Upper lobe of right lung (tissue), 1 donor: Measurements from ENCODE around the gene B3GNT2. TPM values are rescaled to one million over a fixed set of nuclear protein-coding genes. Genes with fewer than 3 reads are reported as not detected.
"Not testable (repeated sequence)": the region's sequence is repeated elsewhere in the genome, so short reads cannot be mapped to it uniquely, and the experiment has no call there.

ENCODE experiments used
- ATAC-seq: fragments of 200-7000 bp; cut with Tn5 transposase; one replicate; pipeline ENCODE4 v1.9.1; 2020; ENCODE audit warnings: mild to moderate bottlenecking, moderate library complexity
- DNase-seq: peaks from one replicate; pipeline ENCODE4 v3.0.0-alpha.2; 2020
- H3K27ac ChIP-seq: fragments of 200-600 bp; one replicate; pipeline ENCODE4 v1.8.0; 2022
- H3K27me3 ChIP-seq: fragments of 200-600 bp; one replicate; pipeline ENCODE4 v1.8.0; 2022; ENCODE audit warnings: mild to moderate bottlenecking
- H3K36me3 ChIP-seq: fragments of 200-600 bp; one replicate; pipeline ENCODE4 v1.8.0; 2022
- H3K4me1 ChIP-seq: fragments of 200-600 bp; one replicate; pipeline ENCODE4 v1.8.0; 2022
- H3K4me3 ChIP-seq: fragments of 200-600 bp; one replicate; pipeline ENCODE4 v1.8.0; 2022; ENCODE audit warnings: mild to moderate bottlenecking
- H3K9me3 ChIP-seq: fragments of 200-600 bp; one replicate; pipeline ENCODE4 v1.8.0; 2022
- intact Hi-C: fragments of 100-400 bp; cut with DNase I; formaldehyde crosslinking; loops from one replicate; pipeline ENCODE4 v1.11.0; 2022
- total RNA-seq: library from RNA; stranded (reverse); fragmentation: NEBNext Ultra II Directional; extraction: Animal tissue kit (Norgen Biotek cat#: 25700); gene quantifications from one replicate; pipeline ENCODE4 v1.2.1, GENCODE V29; 2021
- TF ChIP-seq, protein P1 (sequence below): fragments of 200-600 bp; IDR thresholded peaks from one replicate; pipeline ENCODE4 v1.8.0; 2022; ENCODE audit warnings: antibody characterized with exemption
- donor health status: DM: no; HTN: yes; CAD: no; lungs with severe emphysema.

Gene B3GNT2
- total RNA-seq, 1 donor from 2014 or later, result 38.6 TPM

DNA sequence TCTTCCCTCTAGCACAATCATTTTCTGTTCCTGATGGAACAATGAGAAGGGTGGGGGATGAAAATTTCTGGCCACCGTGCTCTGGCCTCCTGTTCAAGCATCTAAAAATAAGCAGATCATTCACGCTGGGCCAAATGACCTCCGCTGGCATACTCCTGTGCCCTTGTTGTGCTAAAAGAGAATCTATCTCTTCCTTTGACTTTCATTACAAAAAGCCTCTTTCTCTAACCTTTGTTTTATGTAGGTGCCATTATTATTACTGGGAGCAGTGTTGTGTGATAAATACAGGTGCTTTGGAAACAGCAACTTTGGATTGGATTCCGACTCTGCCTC, 44.6 kb upstream of the B3GNT2 start:
- peaks cover 6% of the 10 kb centered on the region for H3K9me3 ChIP-seq
- TF ChIP-seq, protein P1, sequence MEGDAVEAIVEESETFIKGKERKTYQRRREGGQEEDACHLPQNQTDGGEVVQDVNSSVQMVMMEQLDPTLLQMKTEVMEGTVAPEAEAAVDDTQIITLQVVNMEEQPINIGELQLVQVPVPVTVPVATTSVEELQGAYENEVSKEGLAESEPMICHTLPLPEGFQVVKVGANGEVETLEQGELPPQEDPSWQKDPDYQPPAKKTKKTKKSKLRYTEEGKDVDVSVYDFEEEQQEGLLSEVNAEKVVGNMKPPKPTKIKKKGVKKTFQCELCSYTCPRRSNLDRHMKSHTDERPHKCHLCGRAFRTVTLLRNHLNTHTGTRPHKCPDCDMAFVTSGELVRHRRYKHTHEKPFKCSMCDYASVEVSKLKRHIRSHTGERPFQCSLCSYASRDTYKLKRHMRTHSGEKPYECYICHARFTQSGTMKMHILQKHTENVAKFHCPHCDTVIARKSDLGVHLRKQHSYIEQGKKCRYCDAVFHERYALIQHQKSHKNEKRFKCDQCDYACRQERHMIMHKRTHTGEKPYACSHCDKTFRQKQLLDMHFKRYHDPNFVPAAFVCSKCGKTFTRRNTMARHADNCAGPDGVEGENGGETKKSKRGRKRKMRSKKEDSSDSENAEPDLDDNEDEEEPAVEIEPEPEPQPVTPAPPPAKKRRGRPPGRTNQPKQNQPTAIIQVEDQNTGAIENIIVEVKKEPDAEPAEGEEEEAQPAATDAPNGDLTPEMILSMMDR, result no peak
- no peaks in the 10 kb centered on the region for H3K27me3 ChIP-seq
- intact Hi-C loops, result no loop called here
- no peak overlapping the region for H3K4me3 ChIP-seq
- no peaks in the 10 kb centered on the region for H3K36me3 ChIP-seq
- no peak overlapping the region for H3K27ac ChIP-seq
- H3K4me1 ChIP-seq, result no peaks in the 10 kb centered on the region
- no peak for ATAC-seq
- DNase-seq, result no peak

DNA sequence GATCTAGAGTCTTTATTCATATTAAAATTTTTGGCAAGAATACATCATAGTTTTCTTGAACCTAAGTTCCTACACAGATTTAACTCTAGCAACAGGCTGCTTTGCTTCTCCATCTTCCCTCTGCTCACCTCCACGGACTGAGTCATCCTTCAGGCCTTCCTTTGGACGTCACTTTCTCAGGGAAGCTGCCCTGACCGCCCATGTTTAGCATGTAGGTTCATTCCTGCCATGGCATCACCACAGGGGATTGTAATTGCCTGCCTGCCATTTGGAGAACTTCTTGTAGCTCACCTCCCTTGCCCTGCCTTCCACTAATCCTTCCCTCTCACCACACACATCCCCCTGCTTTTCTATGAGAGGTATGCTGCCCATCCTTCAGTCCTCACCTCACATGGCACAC, 43.9 kb upstream of the B3GNT2 start:
- no peak overlapping the region for H3K4me3 ChIP-seq
- no peak for ATAC-seq
- H3K36me3 ChIP-seq, result no peaks in the 10 kb centered on the region
- TF ChIP-seq, protein P1, result no peak
- no peak overlapping the region for H3K27ac ChIP-seq
- intact Hi-C loops, result no loop called here
- DNase-seq, result no peak
- H3K9me3 ChIP-seq, result peaks cover 6% of the 10 kb centered on the region
- no peaks in the 10 kb centered on the region for H3K27me3 ChIP-seq
- no peaks in the 10 kb centered on the region for H3K4me1 ChIP-seq

DNA sequence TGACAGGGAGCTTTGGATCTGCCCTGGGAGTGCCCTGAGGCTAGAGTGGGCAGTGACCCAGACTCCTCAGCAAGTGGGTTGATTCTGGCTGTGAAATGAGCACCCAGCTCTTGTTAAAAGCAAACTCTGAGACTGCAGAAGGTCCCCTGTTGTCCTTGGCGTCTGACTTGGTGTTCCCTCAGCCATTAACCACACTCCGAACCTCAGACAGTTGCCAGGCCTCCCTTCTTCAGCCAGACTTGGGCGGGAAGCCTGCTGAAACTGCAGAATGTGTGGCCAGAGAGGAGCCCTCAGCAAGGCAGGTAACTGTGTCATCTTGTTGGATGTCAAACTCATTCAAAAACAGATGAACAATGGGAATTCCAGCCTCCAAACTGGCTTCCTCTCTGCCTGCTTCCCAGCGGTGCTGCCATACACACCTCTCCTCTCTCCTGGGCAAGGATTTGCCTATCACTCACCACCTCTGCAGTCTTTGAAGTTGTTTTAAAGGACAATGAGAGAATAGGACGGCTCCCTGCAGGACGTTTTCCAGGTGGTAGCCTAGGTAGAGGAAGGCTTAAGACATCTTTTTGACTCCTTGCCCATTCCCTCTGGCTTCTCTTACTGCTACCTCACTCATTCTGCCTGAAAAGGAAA, 38.9 kb upstream of the B3GNT2 start:
- H3K4me1 ChIP-seq, result no peaks in the 10 kb centered on the region
- no peak overlapping the region for H3K27ac ChIP-seq
- no peaks in the 10 kb centered on the region for H3K27me3 ChIP-seq
- no peaks in the 10 kb centered on the region for H3K36me3 ChIP-seq
- peaks cover 6% of the 10 kb centered on the region for H3K9me3 ChIP-seq
- intact Hi-C loops, result no loop called here
- ATAC-seq (no peak), DNase-seq (no peak)
- H3K4me3 ChIP-seq, result no peak overlapping the region
- TF ChIP-seq, protein P1, result no peak

DNA sequence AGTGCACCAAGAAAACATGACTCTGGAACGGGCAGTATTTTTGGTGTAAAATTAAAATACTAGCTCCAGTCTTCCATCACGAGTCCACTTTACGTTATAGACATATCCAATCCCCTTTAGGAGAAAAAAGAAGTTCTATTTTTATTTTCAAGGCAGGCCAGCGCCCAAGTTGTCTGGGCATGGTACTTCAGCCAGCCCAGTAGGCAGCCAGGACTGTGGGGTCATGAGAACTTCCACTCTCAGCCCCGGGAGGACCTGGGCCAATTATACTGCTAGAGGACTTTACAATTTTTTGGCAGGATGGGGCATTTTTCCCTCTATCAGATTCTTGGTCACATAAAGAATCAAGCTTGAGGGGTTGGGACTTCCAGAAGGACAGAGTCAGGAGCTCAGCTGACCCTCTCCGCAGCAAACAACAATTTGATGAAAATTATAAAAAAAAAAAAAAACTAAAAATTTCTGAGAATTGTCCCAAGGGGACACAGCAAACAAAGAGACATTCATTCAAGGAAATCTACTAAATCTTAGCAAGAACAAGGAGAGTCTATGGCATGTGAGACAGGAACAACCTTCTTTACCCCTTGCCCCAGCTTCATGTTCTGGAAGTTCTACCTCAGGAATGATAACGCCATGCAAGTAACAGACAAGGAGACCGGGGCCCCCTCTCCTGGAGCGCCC, 37.3 kb upstream of the B3GNT2 start:
- intact Hi-C loops, result no loop called here
- no peak for ATAC-seq
- Histone ChIP-seq H3K27me3 (no peaks in the 10 kb centered on the region), H3K4me3 (no peak overlapping the region), H3K4me1 (no peaks in the 10 kb centered on the region), H3K27ac (no peak overlapping the region), H3K36me3 (no peaks in the 10 kb centered on the region), H3K9me3 (peaks cover 6% of the 10 kb centered on the region)
- no peak for DNase-seq
- TF ChIP-seq, protein P1, result no peak

DNA sequence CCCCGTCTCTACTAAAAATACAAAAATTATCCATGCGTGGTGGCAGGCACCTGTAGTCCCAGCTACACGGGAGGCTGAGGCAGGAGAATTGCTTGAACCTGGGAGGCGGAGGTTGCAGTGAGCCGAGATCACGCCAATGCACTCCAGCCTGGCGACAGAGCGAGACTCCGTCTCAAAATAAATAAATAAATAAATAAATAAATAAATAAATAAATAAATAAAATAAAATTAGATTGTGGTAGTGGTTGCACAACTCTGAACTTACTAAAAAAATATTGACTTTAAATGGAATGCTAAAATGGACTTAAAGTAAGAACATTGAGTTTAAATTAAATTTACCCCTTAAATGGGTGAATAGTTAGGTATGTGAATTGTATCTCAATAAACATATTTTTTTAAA, 35.2 kb upstream of the B3GNT2 start:
- H3K36me3 ChIP-seq, DNase-seq, ATAC-seq, H3K4me3 ChIP-seq, H3K27ac ChIP-seq, H3K9me3 ChIP-seq, intact Hi-C loops, H3K27me3 ChIP-seq, H3K4me1 ChIP-seq: not testable (repeated sequence)

DNA sequence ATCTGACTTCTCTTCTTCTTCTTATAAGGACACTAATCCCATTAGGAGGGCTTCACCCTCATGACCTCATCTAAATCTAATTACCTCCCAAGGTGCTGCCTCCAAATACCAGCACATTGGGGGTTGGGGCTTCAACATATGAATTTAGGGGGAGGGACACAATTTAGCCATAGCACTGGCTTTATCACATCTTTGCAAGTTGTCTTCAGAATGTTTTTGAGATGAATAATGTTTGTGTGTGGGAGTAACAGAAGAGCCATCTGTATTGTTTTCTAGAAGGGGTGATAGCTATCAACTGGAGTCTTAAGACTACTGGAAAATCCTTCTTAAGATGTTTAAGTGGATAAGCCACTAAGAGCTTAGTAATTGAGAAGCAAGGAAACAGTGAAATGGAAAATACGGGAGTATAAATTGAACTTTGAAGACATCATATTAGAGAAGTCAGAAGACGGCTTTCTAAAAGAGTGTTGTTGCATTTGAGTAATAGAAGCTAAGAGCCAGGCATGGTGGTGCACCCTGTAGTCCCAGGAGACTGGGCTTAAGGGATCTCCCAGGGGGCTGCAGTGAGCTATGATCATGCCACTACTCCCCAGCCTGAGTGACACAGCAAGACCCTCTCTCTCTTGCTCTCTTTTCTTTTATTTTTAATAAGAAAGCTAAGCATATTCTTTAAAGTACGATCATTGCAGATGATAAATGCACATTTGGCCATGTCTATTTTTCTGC, 32.6 kb upstream of the B3GNT2 start:
- no peak for ATAC-seq
- Histone ChIP-seq H3K4me3 (no peak overlapping the region), H3K27me3 (no peaks in the 10 kb centered on the region), H3K36me3 (no peaks in the 10 kb centered on the region), H3K4me1 (no peaks in the 10 kb centered on the region), H3K27ac (no peak overlapping the region), H3K9me3 (no peaks in the 10 kb centered on the region)
- TF ChIP-seq, protein P1, result no peak
- DNase-seq, result no peak
- intact Hi-C loops, result no loop called here
